ENCODE data around the gene SLC48A1. TPM values are rescaled to one million over a fixed set of nuclear protein-coding genes. Genes with fewer than 3 reads are reported as not detected.

SLC48A1 gene
- total and polyA plus RNA-seq, 4 donors: 6.1 to 15.4 (median 9.3) TPM

DNA sequence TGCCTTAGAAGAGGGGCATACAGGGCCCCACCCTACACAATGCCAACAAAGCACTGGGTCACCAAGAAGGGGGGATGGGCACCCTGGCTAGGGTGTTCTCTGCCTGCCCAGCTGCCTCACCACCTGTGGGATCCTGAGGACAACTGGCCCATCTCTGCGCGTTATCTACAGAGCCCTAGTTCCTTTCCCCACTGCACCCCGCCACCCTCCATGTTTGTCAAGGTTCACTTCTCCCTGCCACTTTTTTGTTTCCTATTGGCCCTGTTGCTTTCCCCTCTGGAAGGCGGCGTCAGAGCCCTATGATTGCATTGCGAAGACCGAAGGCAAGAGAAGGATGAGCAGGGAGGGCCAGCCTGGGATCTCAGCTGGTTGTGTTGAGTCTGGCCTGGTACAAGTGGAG lies 1.6 kb downstream of the SLC48A1 start:
- H3K9ac ChIP-seq (ENCODE audit: low read depth in 1 of 2, low read length in 2 of 2): no peak overlapping the region
- H3K36me3 ChIP-seq (ENCODE audit: control insufficient read depth in 4 of 4, insufficient read depth in 3 of 4, low read depth in 1 of 4, low read length in 3 of 4): no peaks in the 10 kb centered on the region
- H3K27ac ChIP-seq (ENCODE audit: low read depth in 1 of 2, low read length in 2 of 2): no peak overlapping the region
- TF ChIP-seq NR2F2 (IDR thresholded peaks at IDR 0.05) (no peak), SP1 (IDR thresholded peaks at IDR 0.05) (no peak), GABPA (IDR thresholded peaks at IDR 0.05 in 1 of 2, conservative IDR thresholded peaks at IDR 0.05 in 1 of 2) (no peak), YY1 (IDR thresholded peaks at IDR 0.05) (no peak), JUND (IDR thresholded peaks at IDR 0.05) (no peak), HNF4A (conservative IDR thresholded peaks at IDR 0.05) (no peak), EGR1 (IDR thresholded peaks at IDR 0.05; ENCODE audit: low read depth in 2 of 2) (no peak), HNF4G (IDR thresholded peaks at IDR 0.05) (no peak), FOXA1 (IDR thresholded peaks at IDR 0.05) (no peak), RAD21 (IDR thresholded peaks at IDR 0.05) (no peak), RXRA (IDR thresholded peaks at IDR 0.05) (no peak), TAF1 (conservative IDR thresholded peaks at IDR 0.05) (no peak), FOXA2 (IDR thresholded peaks at IDR 0.05) (no peak)
- TF ChIP-seq, protein P1, sequence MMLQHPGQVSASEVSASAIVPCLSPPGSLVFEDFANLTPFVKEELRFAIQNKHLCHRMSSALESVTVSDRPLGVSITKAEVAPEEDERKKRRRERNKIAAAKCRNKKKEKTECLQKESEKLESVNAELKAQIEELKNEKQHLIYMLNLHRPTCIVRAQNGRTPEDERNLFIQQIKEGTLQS (IDR thresholded peaks at IDR 0.05): no peak
- TF ChIP-seq, protein P2, sequence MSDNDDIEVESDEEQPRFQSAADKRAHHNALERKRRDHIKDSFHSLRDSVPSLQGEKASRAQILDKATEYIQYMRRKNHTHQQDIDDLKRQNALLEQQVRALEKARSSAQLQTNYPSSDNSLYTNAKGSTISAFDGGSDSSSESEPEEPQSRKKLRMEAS (IDR thresholded peaks at IDR 0.05): no peak
- TF ChIP-seq, protein P3, sequence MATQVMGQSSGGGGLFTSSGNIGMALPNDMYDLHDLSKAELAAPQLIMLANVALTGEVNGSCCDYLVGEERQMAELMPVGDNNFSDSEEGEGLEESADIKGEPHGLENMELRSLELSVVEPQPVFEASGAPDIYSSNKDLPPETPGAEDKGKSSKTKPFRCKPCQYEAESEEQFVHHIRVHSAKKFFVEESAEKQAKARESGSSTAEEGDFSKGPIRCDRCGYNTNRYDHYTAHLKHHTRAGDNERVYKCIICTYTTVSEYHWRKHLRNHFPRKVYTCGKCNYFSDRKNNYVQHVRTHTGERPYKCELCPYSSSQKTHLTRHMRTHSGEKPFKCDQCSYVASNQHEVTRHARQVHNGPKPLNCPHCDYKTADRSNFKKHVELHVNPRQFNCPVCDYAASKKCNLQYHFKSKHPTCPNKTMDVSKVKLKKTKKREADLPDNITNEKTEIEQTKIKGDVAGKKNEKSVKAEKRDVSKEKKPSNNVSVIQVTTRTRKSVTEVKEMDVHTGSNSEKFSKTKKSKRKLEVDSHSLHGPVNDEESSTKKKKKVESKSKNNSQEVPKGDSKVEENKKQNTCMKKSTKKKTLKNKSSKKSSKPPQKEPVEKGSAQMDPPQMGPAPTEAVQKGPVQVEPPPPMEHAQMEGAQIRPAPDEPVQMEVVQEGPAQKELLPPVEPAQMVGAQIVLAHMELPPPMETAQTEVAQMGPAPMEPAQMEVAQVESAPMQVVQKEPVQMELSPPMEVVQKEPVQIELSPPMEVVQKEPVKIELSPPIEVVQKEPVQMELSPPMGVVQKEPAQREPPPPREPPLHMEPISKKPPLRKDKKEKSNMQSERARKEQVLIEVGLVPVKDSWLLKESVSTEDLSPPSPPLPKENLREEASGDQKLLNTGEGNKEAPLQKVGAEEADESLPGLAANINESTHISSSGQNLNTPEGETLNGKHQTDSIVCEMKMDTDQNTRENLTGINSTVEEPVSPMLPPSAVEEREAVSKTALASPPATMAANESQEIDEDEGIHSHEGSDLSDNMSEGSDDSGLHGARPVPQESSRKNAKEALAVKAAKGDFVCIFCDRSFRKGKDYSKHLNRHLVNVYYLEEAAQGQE (IDR thresholded peaks at IDR 0.05): no peak
- TF ChIP-seq, protein P4, sequence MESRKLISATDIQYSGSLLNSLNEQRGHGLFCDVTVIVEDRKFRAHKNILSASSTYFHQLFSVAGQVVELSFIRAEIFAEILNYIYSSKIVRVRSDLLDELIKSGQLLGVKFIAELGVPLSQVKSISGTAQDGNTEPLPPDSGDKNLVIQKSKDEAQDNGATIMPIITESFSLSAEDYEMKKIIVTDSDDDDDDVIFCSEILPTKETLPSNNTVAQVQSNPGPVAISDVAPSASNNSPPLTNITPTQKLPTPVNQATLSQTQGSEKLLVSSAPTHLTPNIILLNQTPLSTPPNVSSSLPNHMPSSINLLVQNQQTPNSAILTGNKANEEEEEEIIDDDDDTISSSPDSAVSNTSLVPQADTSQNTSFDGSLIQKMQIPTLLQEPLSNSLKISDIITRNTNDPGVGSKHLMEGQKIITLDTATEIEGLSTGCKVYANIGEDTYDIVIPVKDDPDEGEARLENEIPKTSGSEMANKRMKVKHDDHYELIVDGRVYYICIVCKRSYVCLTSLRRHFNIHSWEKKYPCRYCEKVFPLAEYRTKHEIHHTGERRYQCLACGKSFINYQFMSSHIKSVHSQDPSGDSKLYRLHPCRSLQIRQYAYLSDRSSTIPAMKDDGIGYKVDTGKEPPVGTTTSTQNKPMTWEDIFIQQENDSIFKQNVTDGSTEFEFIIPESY (IDR thresholded peaks at IDR 0.05): no peak
- TF ChIP-seq, protein P5, sequence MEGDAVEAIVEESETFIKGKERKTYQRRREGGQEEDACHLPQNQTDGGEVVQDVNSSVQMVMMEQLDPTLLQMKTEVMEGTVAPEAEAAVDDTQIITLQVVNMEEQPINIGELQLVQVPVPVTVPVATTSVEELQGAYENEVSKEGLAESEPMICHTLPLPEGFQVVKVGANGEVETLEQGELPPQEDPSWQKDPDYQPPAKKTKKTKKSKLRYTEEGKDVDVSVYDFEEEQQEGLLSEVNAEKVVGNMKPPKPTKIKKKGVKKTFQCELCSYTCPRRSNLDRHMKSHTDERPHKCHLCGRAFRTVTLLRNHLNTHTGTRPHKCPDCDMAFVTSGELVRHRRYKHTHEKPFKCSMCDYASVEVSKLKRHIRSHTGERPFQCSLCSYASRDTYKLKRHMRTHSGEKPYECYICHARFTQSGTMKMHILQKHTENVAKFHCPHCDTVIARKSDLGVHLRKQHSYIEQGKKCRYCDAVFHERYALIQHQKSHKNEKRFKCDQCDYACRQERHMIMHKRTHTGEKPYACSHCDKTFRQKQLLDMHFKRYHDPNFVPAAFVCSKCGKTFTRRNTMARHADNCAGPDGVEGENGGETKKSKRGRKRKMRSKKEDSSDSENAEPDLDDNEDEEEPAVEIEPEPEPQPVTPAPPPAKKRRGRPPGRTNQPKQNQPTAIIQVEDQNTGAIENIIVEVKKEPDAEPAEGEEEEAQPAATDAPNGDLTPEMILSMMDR (IDR thresholded peaks at IDR 0.05; ENCODE audit: low read depth, low read length, missing input control): no peak
- 95% methylated on average over 7 of the region's 7 CpGs for WGBS
- no peaks in the 10 kb centered on the region for H3K27me3 ChIP-seq (ENCODE audit: control insufficient read depth in 4 of 4, insufficient read depth in 4 of 4, low read length in 3 of 4)
- no peak for DNase-seq (ENCODE audit: low spot score)
- H3K4me1 ChIP-seq (ENCODE audit: control insufficient read depth in 4 of 4, insufficient read depth in 4 of 4, low read length in 3 of 4): peaks cover 5 to 19% (median 11%) of the 10 kb centered on the region in 4 donors
- no peaks in the 10 kb centered on the region for H3K9me3 ChIP-seq (ENCODE audit: control insufficient read depth in 4 of 4, low read length in 3 of 4)
- no peak overlapping the region for H3K4me3 ChIP-seq (ENCODE audit: low read depth in 1 of 3, low read length in 3 of 3)

All from liver (tissue), 9 donors.